Measurements from ENCODE around the gene BNIP1.
A peak's percentile ranks its signal among the peaks of the same experiment; 100 is the strongest.

The BNIP1 gene

DNA sequence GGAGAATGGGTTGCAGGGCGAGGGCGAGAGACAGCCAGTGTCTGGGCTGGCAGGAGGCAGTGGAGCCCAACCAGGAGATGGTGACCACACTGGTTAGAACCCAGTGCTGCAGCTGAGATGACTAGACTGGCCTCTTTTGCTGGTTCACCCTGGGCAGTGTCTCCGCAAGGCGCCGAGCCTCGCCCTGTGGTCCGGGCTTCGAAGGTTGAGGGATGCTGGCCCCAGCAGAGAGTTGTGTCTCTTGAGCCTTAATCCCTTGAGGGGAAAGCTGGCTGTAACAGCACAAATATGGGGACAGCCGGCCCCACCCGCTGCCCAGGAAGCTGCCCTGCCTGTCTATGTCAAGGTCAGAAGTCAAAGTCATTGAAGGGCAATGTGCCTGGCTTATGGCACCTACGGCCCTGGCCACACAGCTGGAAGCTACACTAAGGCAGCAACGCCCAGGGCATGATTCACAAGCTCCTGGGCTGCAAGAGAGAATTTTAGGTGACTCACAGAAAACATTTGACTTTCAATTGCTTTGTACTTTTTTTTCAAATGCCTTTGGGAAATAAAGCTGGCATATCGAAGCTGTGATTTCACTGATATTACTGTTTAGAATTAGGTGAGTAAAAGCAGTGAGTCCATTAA is 57.4 kb downstream of the BNIP1 start:
- H3K27me3 ChIP-seq (ENCODE audit: control insufficient read depth, low read length): peaks cover 8% of the 10 kb centered on the region; the same call in 1 of the 2 replicates
- no peaks in the 10 kb centered on the region for H3K79me2 ChIP-seq (ENCODE audit: control insufficient read depth, low read length)
- no peak overlapping the region for H3K27ac ChIP-seq (ENCODE audit: low read depth, low read length)
- H3F3A ChIP-seq (ENCODE audit: control insufficient read depth, insufficient read depth): no peaks in the 10 kb centered on the region
- H3K4me3 ChIP-seq (ENCODE audit: low read length): no peak overlapping the region
- no peak overlapping the region for H3K4me2 ChIP-seq (ENCODE audit: low read length)
- H3K36me3 ChIP-seq (ENCODE audit: control insufficient read depth, low read length): no peaks in the 10 kb centered on the region
- H4K20me1 ChIP-seq (ENCODE audit: control insufficient read depth, insufficient read depth, low read depth, low read length): no peaks in the 10 kb centered on the region
- H3K4me1 ChIP-seq (ENCODE audit: control insufficient read depth, low read length): no peaks in the 10 kb centered on the region
- TF ChIP-seq, protein P1, sequence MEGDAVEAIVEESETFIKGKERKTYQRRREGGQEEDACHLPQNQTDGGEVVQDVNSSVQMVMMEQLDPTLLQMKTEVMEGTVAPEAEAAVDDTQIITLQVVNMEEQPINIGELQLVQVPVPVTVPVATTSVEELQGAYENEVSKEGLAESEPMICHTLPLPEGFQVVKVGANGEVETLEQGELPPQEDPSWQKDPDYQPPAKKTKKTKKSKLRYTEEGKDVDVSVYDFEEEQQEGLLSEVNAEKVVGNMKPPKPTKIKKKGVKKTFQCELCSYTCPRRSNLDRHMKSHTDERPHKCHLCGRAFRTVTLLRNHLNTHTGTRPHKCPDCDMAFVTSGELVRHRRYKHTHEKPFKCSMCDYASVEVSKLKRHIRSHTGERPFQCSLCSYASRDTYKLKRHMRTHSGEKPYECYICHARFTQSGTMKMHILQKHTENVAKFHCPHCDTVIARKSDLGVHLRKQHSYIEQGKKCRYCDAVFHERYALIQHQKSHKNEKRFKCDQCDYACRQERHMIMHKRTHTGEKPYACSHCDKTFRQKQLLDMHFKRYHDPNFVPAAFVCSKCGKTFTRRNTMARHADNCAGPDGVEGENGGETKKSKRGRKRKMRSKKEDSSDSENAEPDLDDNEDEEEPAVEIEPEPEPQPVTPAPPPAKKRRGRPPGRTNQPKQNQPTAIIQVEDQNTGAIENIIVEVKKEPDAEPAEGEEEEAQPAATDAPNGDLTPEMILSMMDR (IDR thresholded peaks at IDR 0.05; ENCODE audit: low read depth, low read length, poor library complexity, severe bottlenecking): no peak
- no peak for TF ChIP-seq EZH2phosphoT487 (IDR thresholded peaks at IDR 0.05; ENCODE audit: borderline replicate concordance, low read length)
- H3K9me3 ChIP-seq (ENCODE audit: control insufficient read depth, insufficient read depth, low read length): no peaks in the 10 kb centered on the region
- no peaks in the 10 kb centered on the region for H3K9me2 ChIP-seq (replicated peaks; ENCODE audit: control insufficient read depth, low read length)

DNA sequence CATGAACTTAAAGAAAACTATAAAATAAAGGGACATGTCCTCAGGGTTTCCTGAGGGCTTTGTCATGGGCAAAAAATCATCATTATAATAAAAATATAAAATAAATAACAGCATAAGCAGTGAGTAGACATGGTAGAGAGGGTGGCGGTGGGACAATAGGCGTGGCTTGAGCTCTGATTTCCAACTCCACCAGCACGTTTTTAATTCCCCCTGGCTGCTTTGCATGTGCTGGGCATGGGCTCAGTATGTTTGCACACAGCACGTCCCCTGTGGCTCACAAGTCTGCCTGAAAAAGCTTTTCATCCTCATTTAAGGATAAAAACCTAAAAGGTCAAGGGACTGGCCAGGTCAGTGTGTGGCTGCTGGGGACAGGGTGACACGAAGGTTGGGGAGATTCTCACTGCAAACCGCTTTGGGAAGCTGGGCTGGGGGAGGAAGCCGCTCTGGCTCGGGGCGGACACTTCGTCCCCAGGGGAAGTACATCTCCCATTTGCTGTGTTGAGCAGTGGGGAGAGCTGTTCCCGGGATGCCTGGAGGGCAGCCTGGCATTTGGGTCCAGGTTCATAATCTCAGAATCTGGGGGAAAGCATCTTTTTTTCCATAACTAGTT is 58.0 kb downstream of the BNIP1 start:
- no peak for TF ChIP-seq EZH2phosphoT487 (IDR thresholded peaks at IDR 0.05; ENCODE audit: borderline replicate concordance, low read length)
- TF ChIP-seq, protein P1 (IDR thresholded peaks at IDR 0.05; ENCODE audit: low read depth, low read length, poor library complexity, severe bottlenecking): no peak
- H3K36me3 ChIP-seq (ENCODE audit: control insufficient read depth, low read length): no peaks in the 10 kb centered on the region

DNA sequence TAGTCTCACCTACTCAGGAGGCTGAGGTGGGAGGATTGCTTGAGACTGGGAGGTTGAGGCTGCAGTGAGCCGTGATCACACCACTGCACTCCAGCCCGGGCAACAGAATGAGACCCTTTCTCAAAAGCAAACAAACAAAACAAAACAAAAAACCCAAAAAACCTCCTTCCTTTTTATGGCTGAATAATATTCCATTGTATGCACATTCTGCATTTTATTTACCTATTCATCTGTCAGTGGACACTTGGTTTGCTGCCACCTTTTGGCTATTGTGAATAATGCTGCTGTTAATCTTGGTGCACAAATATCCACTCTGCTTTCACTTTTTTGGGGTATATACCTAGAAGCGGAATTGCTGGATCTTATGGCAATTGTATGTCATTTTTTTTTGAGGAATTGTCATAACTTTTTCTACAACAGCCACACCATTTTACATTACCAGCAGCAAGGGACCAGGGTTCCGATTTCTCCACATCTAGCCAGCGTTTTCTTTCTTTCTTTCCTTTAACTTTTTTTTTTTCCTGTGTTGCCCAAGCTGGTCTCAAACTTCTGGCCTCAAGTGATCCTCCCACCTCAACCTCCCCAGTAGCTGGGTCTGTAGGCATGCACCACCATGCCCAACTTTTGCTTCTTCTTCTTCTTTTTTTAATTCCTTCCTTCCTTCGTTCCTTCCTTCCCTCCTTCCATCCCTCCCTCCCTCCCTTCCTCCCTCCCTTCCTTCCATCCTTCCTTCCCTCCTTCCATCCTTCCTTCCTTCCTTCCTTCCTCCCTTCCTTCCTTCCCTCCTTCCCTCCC is 60.1 kb downstream of the BNIP1 start:
- Histone ChIP-seq H3K4me2 (ENCODE audit: low read length) (no peak overlapping the region), H3K9me3 (ENCODE audit: control insufficient read depth, insufficient read depth, low read length) (no peaks in the 10 kb centered on the region), H3K27ac (ENCODE audit: low read depth, low read length) (no peak overlapping the region), H3K4me1 (ENCODE audit: control insufficient read depth, low read length) (no peaks in the 10 kb centered on the region), H3K27me3 (ENCODE audit: control insufficient read depth, low read length) (peaks cover 8% of the 10 kb centered on the region; the same call in 1 of the 2 replicates), H3K9me2 (replicated peaks; ENCODE audit: control insufficient read depth, low read length) (no peaks in the 10 kb centered on the region), H3F3A (ENCODE audit: control insufficient read depth, insufficient read depth) (no peaks in the 10 kb centered on the region), H3K79me2 (ENCODE audit: control insufficient read depth, low read length) (no peaks in the 10 kb centered on the region), H3K36me3 (ENCODE audit: control insufficient read depth, low read length) (no peaks in the 10 kb centered on the region), H3K4me3 (ENCODE audit: low read length) (no peak overlapping the region), H4K20me1 (ENCODE audit: control insufficient read depth, insufficient read depth, low read depth, low read length) (no peaks in the 10 kb centered on the region)
- TF ChIP-seq, protein P1 (IDR thresholded peaks at IDR 0.05; ENCODE audit: low read depth, low read length, poor library complexity, severe bottlenecking): peak; percentile 75
- no peak for TF ChIP-seq EZH2phosphoT487 (IDR thresholded peaks at IDR 0.05; ENCODE audit: borderline replicate concordance, low read length)

More for the DNA sequence above, 58.0 kb downstream of the BNIP1 start:
- no peaks in the 10 kb centered on the region for H3F3A ChIP-seq (ENCODE audit: control insufficient read depth, insufficient read depth)
- H3K4me1 ChIP-seq (ENCODE audit: control insufficient read depth, low read length): no peaks in the 10 kb centered on the region
- no peaks in the 10 kb centered on the region for H4K20me1 ChIP-seq (ENCODE audit: control insufficient read depth, insufficient read depth, low read depth, low read length)
- no peaks in the 10 kb centered on the region for H3K79me2 ChIP-seq (ENCODE audit: control insufficient read depth, low read length)
- no peak overlapping the region for H3K4me3 ChIP-seq (ENCODE audit: low read length)
- H3K9me3 ChIP-seq (ENCODE audit: control insufficient read depth, insufficient read depth, low read length): no peaks in the 10 kb centered on the region
- H3K9me2 ChIP-seq (replicated peaks; ENCODE audit: control insufficient read depth, low read length): no peaks in the 10 kb centered on the region
- no peak overlapping the region for H3K27ac ChIP-seq (ENCODE audit: low read depth, low read length)
- peaks cover 8% of the 10 kb centered on the region; the same call in 1 of the 2 replicates for H3K27me3 ChIP-seq (ENCODE audit: control insufficient read depth, low read length)
- no peak overlapping the region for H3K4me2 ChIP-seq (ENCODE audit: low read length)
